LNCaP clone FGC (cell line): ENCODE data around the gene CACNA1C.

Experiments
- DNase-seq: peaks from one replicate; pipeline ENCODE4 v3.0.0-alpha.2; 2011; ENCODE audit warnings: low read depth
- H3K4me3 ChIP-seq: 2 replicates; pipeline ENCODE4 v1.5.1; 2011; ENCODE audit warnings: mild to moderate bottlenecking, low read depth, low read length, control low read depth
- CTCF ChIP-seq: IDR thresholded peaks from 2 replicates; pipeline ENCODE4 v1.5.1; 2012; ENCODE audit warnings: mild to moderate bottlenecking; ENCODE audit not compliant: control insufficient read depth, insufficient read depth; ENCODE audit errors: extremely low read depth

The CACNA1C gene

GRCh38 chr12:2439332-2440100 is 386.7 kb downstream of the CACNA1C start:
- DNase-seq, result no peak
- H3K4me3 ChIP-seq, result no peak overlapping the region
- TF ChIP-seq CTCF, result no peak

- no peak overlapping the region for H3K4me3 ChIP-seq
- no peak for TF ChIP-seq CTCF
- no peak for DNase-seq
These were observed 391.0 kb downstream of the CACNA1C start for GRCh38 chr12:2443776-2444175.

- DNase-seq, result no peak
- TF ChIP-seq CTCF, result no peak
- no peak overlapping the region for H3K4me3 ChIP-seq
These were observed 393.2 kb downstream of the CACNA1C start for GRCh38 chr12:2445968-2446367.

GRCh38 chr12:2447861-2448260 is 395.1 kb downstream of the CACNA1C start:
- no peak for TF ChIP-seq CTCF
- H3K4me3 ChIP-seq, result no peak overlapping the region
- DNase-seq, result no peak

GRCh38 chr12:2449586-2449985 is 396.8 kb downstream of the CACNA1C start:
- DNase-seq, result no peak
- TF ChIP-seq CTCF, result no peak
- no peak overlapping the region for H3K4me3 ChIP-seq

GRCh38 chr12:2450553-2450952 is 397.8 kb downstream of the CACNA1C start:
- no peak overlapping the region for H3K4me3 ChIP-seq
- DNase-seq, result no peak
- TF ChIP-seq CTCF, result no peak

GRCh38 chr12:2451025-2451424 is 398.2 kb downstream of the CACNA1C start:
- TF ChIP-seq CTCF, result no peak
- H3K4me3 ChIP-seq, result no peak overlapping the region
- DNase-seq, result no peak
